Measurements from ENCODE around the gene TMEM100. TPM values are rescaled to one million over a fixed set of nuclear protein-coding genes. Genes with fewer than 3 reads are reported as not detected.

The TMEM100 gene
- total RNA-seq, 3 donors from 2014 or later, result 2.8 to 14.2 (median 7.5) TPM

DNA sequence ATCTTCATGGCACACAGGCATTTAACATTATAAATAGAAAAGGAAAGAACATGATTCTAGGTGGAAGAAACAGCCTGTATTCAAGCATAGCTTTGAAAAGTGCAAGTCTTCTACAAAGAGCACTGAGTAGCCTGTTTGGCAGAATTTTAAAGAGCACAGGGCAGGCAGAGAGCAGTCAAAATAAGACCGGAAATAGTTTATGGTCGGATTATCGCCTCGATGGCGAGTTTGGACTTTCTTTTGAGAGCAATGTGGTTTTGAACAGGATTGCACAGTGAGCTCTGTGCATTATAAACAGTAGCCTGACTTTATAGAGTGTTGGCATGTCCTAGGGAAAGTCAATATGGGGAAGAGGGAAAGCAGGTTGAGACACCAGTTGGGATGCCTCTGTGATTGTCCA lies 6.2 kb upstream of the TMEM100 start:
- no peak overlapping the region for H3K4me3 ChIP-seq
- no peaks in the 10 kb centered on the region for H3K4me1 ChIP-seq (ENCODE audit: low read depth)
- no peaks in the 10 kb centered on the region for H3K9me3 ChIP-seq
- no peak for ATAC-seq
- intact Hi-C loops (cut with DNase I, micrococcal nuclease), result no loop called here
- DNase-seq, result no peak
- no peaks in the 10 kb centered on the region for H3K36me3 ChIP-seq (ENCODE audit: low read depth)
- TF ChIP-seq, protein P1, sequence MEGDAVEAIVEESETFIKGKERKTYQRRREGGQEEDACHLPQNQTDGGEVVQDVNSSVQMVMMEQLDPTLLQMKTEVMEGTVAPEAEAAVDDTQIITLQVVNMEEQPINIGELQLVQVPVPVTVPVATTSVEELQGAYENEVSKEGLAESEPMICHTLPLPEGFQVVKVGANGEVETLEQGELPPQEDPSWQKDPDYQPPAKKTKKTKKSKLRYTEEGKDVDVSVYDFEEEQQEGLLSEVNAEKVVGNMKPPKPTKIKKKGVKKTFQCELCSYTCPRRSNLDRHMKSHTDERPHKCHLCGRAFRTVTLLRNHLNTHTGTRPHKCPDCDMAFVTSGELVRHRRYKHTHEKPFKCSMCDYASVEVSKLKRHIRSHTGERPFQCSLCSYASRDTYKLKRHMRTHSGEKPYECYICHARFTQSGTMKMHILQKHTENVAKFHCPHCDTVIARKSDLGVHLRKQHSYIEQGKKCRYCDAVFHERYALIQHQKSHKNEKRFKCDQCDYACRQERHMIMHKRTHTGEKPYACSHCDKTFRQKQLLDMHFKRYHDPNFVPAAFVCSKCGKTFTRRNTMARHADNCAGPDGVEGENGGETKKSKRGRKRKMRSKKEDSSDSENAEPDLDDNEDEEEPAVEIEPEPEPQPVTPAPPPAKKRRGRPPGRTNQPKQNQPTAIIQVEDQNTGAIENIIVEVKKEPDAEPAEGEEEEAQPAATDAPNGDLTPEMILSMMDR (IDR thresholded peaks at IDR 0.05), result no peak

DNA sequence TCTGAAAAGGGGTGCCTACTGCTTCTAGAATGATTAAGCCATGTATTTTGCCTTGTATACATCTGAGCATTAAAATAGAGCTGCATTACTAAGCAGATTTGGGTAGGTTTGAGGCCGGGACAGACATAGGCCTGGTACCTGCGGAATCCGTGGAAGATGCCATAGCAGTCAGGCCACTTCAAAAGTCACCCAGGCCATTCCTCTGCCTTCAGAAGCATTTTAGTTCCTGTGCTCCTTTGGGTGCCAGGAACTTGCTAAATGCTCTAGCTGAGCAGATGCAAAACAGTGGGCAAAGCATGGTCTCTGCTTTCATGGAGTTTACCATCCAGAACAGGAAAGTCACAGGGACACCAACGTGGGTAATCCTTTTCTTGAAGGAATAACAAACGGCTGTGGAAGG lies 5.7 kb upstream of the TMEM100 start:
- Histone ChIP-seq H3K4me3 (no peak overlapping the region), H3K36me3 (ENCODE audit: low read depth) (no peaks in the 10 kb centered on the region), H3K4me1 (ENCODE audit: low read depth) (no peaks in the 10 kb centered on the region), H3K9me3 (no peaks in the 10 kb centered on the region)
- intact Hi-C loops (cut with DNase I, micrococcal nuclease), result no loop called here
- TF ChIP-seq, protein P1 (IDR thresholded peaks at IDR 0.05), result no peak
- ATAC-seq (no peak), DNase-seq (no peak)

DNA sequence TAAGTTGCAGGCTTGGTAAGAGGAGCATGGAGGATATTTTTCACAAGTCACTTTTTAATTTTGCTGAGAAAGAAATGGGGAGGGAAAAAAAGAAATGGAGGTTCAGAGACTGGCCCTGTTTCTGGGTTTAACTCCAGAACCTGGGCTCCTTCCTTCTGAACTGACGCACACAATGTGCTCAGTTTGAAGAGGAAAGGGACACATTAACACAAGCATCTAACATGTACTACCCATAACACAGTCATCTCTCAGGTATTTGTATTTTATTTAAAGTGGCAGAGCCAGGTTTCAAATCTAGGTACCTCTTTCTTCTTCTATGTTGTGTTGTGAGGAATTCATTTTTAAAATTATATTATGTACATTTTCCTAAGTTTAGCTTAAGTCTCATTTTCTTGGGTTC lies 5.3 kb upstream of the TMEM100 start:
- DNase-seq (no peak), ATAC-seq (no peak)
- TF ChIP-seq, protein P1 (IDR thresholded peaks at IDR 0.05), result no peak
- H3K4me3 ChIP-seq, result no peak overlapping the region
- no peaks in the 10 kb centered on the region for H3K4me1 ChIP-seq (ENCODE audit: low read depth)
- intact Hi-C loops (cut with DNase I, micrococcal nuclease), result no loop called here
- no peaks in the 10 kb centered on the region for H3K9me3 ChIP-seq
- H3K36me3 ChIP-seq (ENCODE audit: low read depth), result no peaks in the 10 kb centered on the region

DNA sequence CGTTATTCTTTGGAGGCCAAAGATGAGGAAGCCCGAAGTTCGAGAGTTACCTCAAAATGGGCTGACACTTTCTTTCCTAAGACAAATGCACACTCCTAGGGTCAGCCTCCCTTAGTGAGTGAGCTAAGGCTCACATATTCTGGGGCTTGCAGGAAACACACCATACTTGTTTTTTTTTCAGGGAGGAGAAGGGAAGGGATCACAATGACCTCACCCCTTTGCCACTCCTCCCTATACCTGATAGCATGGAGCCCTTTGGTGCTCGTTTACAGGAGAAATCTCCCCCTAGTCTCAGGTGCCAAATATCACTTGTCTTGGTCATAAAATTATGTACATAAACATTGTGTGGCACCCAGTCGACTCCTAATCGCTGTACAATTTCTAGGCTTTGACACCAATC lies 4.6 kb upstream of the TMEM100 start:
- Histone ChIP-seq H3K4me3 (no peak overlapping the region), H3K36me3 (ENCODE audit: low read depth) (no peaks in the 10 kb centered on the region), H3K9me3 (no peaks in the 10 kb centered on the region), H3K4me1 (ENCODE audit: low read depth) (no peaks in the 10 kb centered on the region)
- TF ChIP-seq, protein P1 (IDR thresholded peaks at IDR 0.05), result no peak
- intact Hi-C loops (cut with DNase I, micrococcal nuclease), result no loop called here
- no peak for DNase-seq
- ATAC-seq, result no peak

DNA sequence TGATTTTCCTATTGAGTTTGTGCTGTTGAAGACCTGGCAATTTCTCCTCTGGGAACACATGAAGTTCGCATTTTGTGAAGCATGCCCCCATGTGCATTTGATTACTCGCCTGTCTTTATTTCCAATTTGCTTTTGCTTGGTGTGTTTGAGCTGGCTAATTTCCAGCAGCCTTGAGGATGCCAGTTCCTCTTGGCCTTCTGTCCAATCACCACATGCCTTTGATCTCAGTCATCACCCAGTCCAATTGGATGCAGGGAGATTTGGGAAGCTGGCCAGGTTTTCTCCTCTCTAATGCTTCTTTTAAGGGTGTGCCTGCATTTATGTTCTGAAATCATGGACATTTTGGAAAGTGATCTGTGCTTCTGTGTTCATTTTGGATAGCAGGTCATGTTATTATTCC lies 3.8 kb upstream of the TMEM100 start:
- intact Hi-C loops (cut with DNase I, micrococcal nuclease), result no loop called here
- no peak overlapping the region for H3K4me3 ChIP-seq
- no peaks in the 10 kb centered on the region for H3K36me3 ChIP-seq (ENCODE audit: low read depth)
- TF ChIP-seq, protein P1 (IDR thresholded peaks at IDR 0.05), result no peak
- no peaks in the 10 kb centered on the region for H3K9me3 ChIP-seq
- H3K4me1 ChIP-seq (ENCODE audit: low read depth), result no peaks in the 10 kb centered on the region
- DNase-seq (peak in 1 of 3 donors; percentile 18), ATAC-seq (no peak)

DNA sequence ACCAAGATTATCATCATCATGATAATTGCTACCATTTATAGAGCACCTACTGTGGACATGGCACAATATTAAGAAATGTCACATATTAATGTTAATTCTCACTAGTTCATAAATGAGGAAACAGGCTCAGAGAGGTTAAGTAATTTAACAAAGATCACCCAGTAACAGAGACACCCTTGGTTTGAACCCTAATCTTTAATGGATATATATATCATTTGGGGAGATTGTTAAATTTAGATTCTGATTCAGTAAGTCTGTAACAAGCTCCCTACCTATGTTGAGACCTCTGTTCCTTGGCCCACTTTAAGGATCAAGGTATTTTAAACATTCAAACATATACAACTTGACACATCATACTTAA lies 804 bp upstream of the TMEM100 start:
- TF ChIP-seq, protein P1 (IDR thresholded peaks at IDR 0.05), result no peak

More for the DNA sequence above, 804 bp upstream of the TMEM100 start:
- Histone ChIP-seq H3K4me1 (ENCODE audit: low read depth) (no peaks in the 10 kb centered on the region), H3K36me3 (ENCODE audit: low read depth) (no peaks in the 10 kb centered on the region), H3K4me3 (no peak overlapping the region), H3K9me3 (no peaks in the 10 kb centered on the region)
- intact Hi-C loops (cut with DNase I, micrococcal nuclease), result no loop called here
- no peak for ATAC-seq
- no peak for DNase-seq
